Activated B cell treated with CpG ODN at 0.5 μM for 24 hours (primary cell): ENCODE results near the gene POU5F1. TPM values are rescaled to one million over a fixed set of nuclear protein-coding genes. Genes with fewer than 3 reads are reported as not detected.

Experiments used
- ATAC-seq: fragments of 200-7000 bp; cut with Tn5 transposase; one replicate; pipeline ENCODE4 v1.10.0; 2021; ENCODE audit warnings: low read depth, mild to moderate bottlenecking, moderate library complexity
- CTCF ChIA-PET: fragments of 350-600 bp; sonication (Branson Sonifier 250); formaldehyde crosslinking; loops from one replicate; lab custom pipeline; 2021; ENCODE audit warnings: antibody characterized with exemption; lab: Charles Lee
- POLR2A ChIA-PET: fragments of 350-600 bp; sonication (Branson Sonifier 250); formaldehyde crosslinking; loops from one replicate; lab custom pipeline; 2021; ENCODE audit warnings: antibody characterized with exemption; lab: Charles Lee
- DNase-seq: peaks from one replicate; pipeline ENCODE4 v3.0.0; 2022
- H3K27ac Mint-ChIP-seq: one replicate; pipeline ENCODE4 v1.8.0; 2020; ENCODE audit warnings: mixed read lengths
- H3K27me3 Mint-ChIP-seq: one replicate; pipeline ENCODE4 v1.8.0; 2021; ENCODE audit warnings: mixed read lengths
- H3K36me3 Mint-ChIP-seq: one replicate; pipeline ENCODE4 v1.8.0; 2021; ENCODE audit warnings: low read depth, mixed read lengths
- H3K4me1 Mint-ChIP-seq: one replicate; pipeline ENCODE4 v1.8.0; 2021; ENCODE audit warnings: mixed read lengths
- H3K4me3 Mint-ChIP-seq: one replicate; pipeline ENCODE4 v1.8.0; 2020; ENCODE audit warnings: mild to moderate bottlenecking, mixed read lengths
- H3K9me3 Mint-ChIP-seq: one replicate; pipeline ENCODE4 v1.8.0; 2020; ENCODE audit warnings: mixed read lengths
- intact Hi-C: fragments of 100-400 bp; cut with micrococcal nuclease; formaldehyde crosslinking; loops from one replicate; pipeline ENCODE4 v1.15.1; 2024
- total RNA-seq: library from RNA; stranded (reverse); gene quantifications from 2 replicates; pipeline ENCODE4 v1.2.3, GENCODE V29; 2022
- TF ChIP-seq, protein P1 (sequence below): fragments of 200-600 bp; IDR thresholded peaks from one replicate; pipeline ENCODE4 v1.8.0; 2022; ENCODE audit warnings: antibody characterized with exemption, mild to moderate bottlenecking

The POU5F1 gene
- total RNA-seq, 1 donor from 2014 or later: 4.7 TPM

- H3K27me3 Mint-ChIP-seq: no peaks in the 10 kb centered on the region
- H3K9me3 Mint-ChIP-seq: no peaks in the 10 kb centered on the region
- TF ChIP-seq, protein P1, sequence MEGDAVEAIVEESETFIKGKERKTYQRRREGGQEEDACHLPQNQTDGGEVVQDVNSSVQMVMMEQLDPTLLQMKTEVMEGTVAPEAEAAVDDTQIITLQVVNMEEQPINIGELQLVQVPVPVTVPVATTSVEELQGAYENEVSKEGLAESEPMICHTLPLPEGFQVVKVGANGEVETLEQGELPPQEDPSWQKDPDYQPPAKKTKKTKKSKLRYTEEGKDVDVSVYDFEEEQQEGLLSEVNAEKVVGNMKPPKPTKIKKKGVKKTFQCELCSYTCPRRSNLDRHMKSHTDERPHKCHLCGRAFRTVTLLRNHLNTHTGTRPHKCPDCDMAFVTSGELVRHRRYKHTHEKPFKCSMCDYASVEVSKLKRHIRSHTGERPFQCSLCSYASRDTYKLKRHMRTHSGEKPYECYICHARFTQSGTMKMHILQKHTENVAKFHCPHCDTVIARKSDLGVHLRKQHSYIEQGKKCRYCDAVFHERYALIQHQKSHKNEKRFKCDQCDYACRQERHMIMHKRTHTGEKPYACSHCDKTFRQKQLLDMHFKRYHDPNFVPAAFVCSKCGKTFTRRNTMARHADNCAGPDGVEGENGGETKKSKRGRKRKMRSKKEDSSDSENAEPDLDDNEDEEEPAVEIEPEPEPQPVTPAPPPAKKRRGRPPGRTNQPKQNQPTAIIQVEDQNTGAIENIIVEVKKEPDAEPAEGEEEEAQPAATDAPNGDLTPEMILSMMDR: no peak
- no peak overlapping the region for H3K4me3 Mint-ChIP-seq
- POLR2A ChIA-PET: no interaction called here
- CTCF ChIA-PET: interaction anchor here (1.7 to 2.6 kb wide), 2 partner anchors 57 to 61 kb away, joined by 4 to 37 read pairs; no protein-coding TSS in a partner anchor
- no peak overlapping the region for H3K27ac Mint-ChIP-seq
- intact Hi-C loops: loop anchor here (2.0 kb wide), 1 partner anchor 305 kb away; no protein-coding TSS in a partner anchor
- DNase-seq (no peak), ATAC-seq (no peak)
- no peaks in the 10 kb centered on the region for H3K36me3 Mint-ChIP-seq
- peaks cover 7% of the 10 kb centered on the region for H3K4me1 Mint-ChIP-seq
Measured at GRCh38 chr6:31135710-31136109, 34.8 kb downstream of the POU5F1 start.

GRCh38 chr6:31132806-31133205 lies 37.7 kb downstream of the POU5F1 start:
- DNase-seq (no peak), ATAC-seq (no peak)
- H3K27me3 Mint-ChIP-seq: peaks cover 10% of the 10 kb centered on the region
- no peaks in the 10 kb centered on the region for H3K9me3 Mint-ChIP-seq
- intact Hi-C loops: no loop called here
- no peaks in the 10 kb centered on the region for H3K36me3 Mint-ChIP-seq
- ChIA-PET POLR2A (no interaction called here), CTCF (interaction anchor here (0.9 to 2.9 kb wide), 3 partner anchors 60 to 234 kb away, joined by 3 to 8 read pairs (median 8); no protein-coding TSS in a partner anchor)
- H3K4me1 Mint-ChIP-seq: peaks cover 10% of the 10 kb centered on the region
- H3K4me3 Mint-ChIP-seq: no peak overlapping the region
- H3K27ac Mint-ChIP-seq: no peak overlapping the region
- TF ChIP-seq, protein P1: no peak

DNA sequence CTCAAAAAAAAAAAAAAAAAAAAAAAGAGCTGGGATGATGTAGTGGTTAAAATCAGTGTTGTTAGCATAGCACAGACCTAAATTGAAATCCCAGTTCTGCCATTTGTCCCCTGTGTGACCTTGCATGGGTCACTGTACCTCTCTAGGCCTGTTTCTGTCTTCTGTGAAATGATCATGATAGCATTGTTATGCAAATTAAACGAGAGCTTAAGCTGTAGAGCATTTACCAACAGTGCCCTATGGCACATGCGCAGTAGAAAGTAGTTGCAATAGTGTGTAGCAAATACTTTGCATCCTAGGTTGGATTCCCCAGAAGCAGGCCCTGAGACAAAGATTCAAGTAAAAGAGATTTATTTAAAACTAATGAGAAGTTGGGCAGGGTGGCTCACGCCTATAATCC lies 38.9 kb downstream of the POU5F1 start:
- Mint-ChIP-seq H3K36me3 (no peaks in the 10 kb centered on the region), H3K27me3 (peaks cover 12% of the 10 kb centered on the region), H3K4me3 (no peak overlapping the region), H3K9me3 (no peaks in the 10 kb centered on the region), H3K27ac (no peak overlapping the region), H3K4me1 (peaks cover 5% of the 10 kb centered on the region)
- intact Hi-C loops: no loop called here
- CTCF ChIA-PET: interaction anchor here (2.9 kb wide), 1 partner anchor 235 kb away, joined by 8 read pairs; no protein-coding TSS in a partner anchor
- POLR2A ChIA-PET: interaction anchor here (0.7 kb wide), 1 partner anchor 1228 kb away, joined by 13 read pairs; no protein-coding TSS in a partner anchor
- ATAC-seq (no peak), DNase-seq (no peak)
- TF ChIP-seq, protein P1: no peak

- Mint-ChIP-seq H3K36me3 (no peaks in the 10 kb centered on the region), H3K27ac (no peak overlapping the region), H3K4me1 (peaks cover 5% of the 10 kb centered on the region), H3K4me3 (no peak overlapping the region), H3K27me3 (peaks cover 12% of the 10 kb centered on the region), H3K9me3 (no peaks in the 10 kb centered on the region)
- ATAC-seq (no peak), DNase-seq (no peak)
- TF ChIP-seq, protein P1: no peak
- POLR2A ChIA-PET: no interaction called here
- intact Hi-C loops: no loop called here
- CTCF ChIA-PET: no interaction called here
Measured at GRCh38 chr6:31130751-31131150, 39.7 kb downstream of the POU5F1 start.

GRCh38 chr6:31129130-31129529 lies 41.4 kb downstream of the POU5F1 start:
- intact Hi-C loops: loop anchor here (2.0 kb wide), 1 partner anchor 64 kb away; no protein-coding TSS in a partner anchor
- Mint-ChIP-seq H3K4me1 (peaks cover 5% of the 10 kb centered on the region), H3K27ac (no peak overlapping the region), H3K4me3 (no peak overlapping the region), H3K27me3 (peaks cover 12% of the 10 kb centered on the region), H3K36me3 (no peaks in the 10 kb centered on the region), H3K9me3 (no peaks in the 10 kb centered on the region)
- ChIA-PET CTCF (interaction anchor here (0.6 to 1.7 kb wide), 4 partner anchors 8 to 42 kb away, joined by 3 to 5 read pairs (median 4); no protein-coding TSS in a partner anchor), POLR2A (interaction anchor here (0.6 kb wide), 1 partner anchor 1061 kb away, joined by 3 read pairs; the partner anchor contains the start of gene PBX2)
- TF ChIP-seq, protein P1: no peak
- no peak for DNase-seq
- ATAC-seq: no peak
